Measurements from ENCODE around the gene CTBP2.
"Not testable (repeated sequence)": the region's sequence is repeated elsewhere in the genome, so short reads cannot be mapped to it uniquely, and the experiment has no call there.

Gene CTBP2

GRCh38 chr10:125186431-125187170 is 26.2 kb upstream of the CTBP2 start:
- DNase-seq (ENCODE audit: low spot score) = no peak

- not testable (repeated sequence) for DNase-seq (ENCODE audit: low spot score)
Observed at GRCh38 chr10:125179107-125179506, 18.7 kb upstream of the CTBP2 start.

- DNase-seq (ENCODE audit: low spot score) = no peak
Observed at GRCh38 chr10:125177641-125178640, 17.6 kb upstream of the CTBP2 start.

GRCh38 chr10:125175807-125176206 is 15.4 kb upstream of the CTBP2 start:
- DNase-seq (ENCODE audit: low spot score) = no peak

GRCh38 chr10:125174360-125174759 is 14.0 kb upstream of the CTBP2 start:
- DNase-seq (ENCODE audit: low spot score) = no peak

GRCh38 chr10:125172694-125173093 is 12.3 kb upstream of the CTBP2 start:
- no peak for DNase-seq (ENCODE audit: low spot score)

GRCh38 chr10:125171402-125172306 is 11.3 kb upstream of the CTBP2 start:
- DNase-seq (ENCODE audit: low spot score) = no peak

GRCh38 chr10:125169915-125170314 is 9.6 kb upstream of the CTBP2 start:
- no peak for DNase-seq (ENCODE audit: low spot score)

GRCh38 chr10:125169279-125169678 is 8.9 kb upstream of the CTBP2 start:
- DNase-seq (ENCODE audit: low spot score) = no peak

- DNase-seq (ENCODE audit: low spot score) = no peak
Observed at GRCh38 chr10:125166658-125167057, 6.3 kb upstream of the CTBP2 start.

- DNase-seq (ENCODE audit: low spot score) = no peak
Observed at GRCh38 chr10:125165584-125166573, 5.5 kb upstream of the CTBP2 start.

GRCh38 chr10:125164421-125164820 is 4.1 kb upstream of the CTBP2 start:
- DNase-seq (ENCODE audit: low spot score) = no peak

- DNase-seq (ENCODE audit: low spot score) = no peak
Observed at GRCh38 chr10:125163803-125164202, 3.4 kb upstream of the CTBP2 start.

GRCh38 chr10:125163312-125163711 is 2.9 kb upstream of the CTBP2 start:
- DNase-seq (ENCODE audit: low spot score) = not testable (repeated sequence)

- peak; percentile 74 for DNase-seq (ENCODE audit: low spot score)
Observed at GRCh38 chr10:125162120-125162931, 2.0 kb upstream of the CTBP2 start.

GRCh38 chr10:125161707-125162119 is 1.4 kb upstream of the CTBP2 start:
- DNase-seq (ENCODE audit: low spot score) = peak; percentile 69

GRCh38 chr10:125160856-125161706 is 718 bp upstream of the CTBP2 start:
- peak; percentile 92 for DNase-seq (ENCODE audit: low spot score)

- DNase-seq (ENCODE audit: low spot score) = peak; percentile 63
Observed at GRCh38 chr10:125159486-125159931, 854 bp downstream of the CTBP2 start.

Measured in ecto neural progenitor cell (in vitro differentiated cells).